Measurements from ENCODE around the gene CROCC. TPM values are rescaled to one million over a fixed set of nuclear protein-coding genes. Genes with fewer than 3 reads are reported as not detected.
"Not testable (repeated sequence)": the region's sequence is repeated elsewhere in the genome, so short reads cannot be mapped to it uniquely, and the experiment has no call there.

CROCC gene
- polyA plus RNA-seq, 2 of the 4 experiments (the other 2 are of a cell fraction) = 4.4 to 10.6 TPM

DNA sequence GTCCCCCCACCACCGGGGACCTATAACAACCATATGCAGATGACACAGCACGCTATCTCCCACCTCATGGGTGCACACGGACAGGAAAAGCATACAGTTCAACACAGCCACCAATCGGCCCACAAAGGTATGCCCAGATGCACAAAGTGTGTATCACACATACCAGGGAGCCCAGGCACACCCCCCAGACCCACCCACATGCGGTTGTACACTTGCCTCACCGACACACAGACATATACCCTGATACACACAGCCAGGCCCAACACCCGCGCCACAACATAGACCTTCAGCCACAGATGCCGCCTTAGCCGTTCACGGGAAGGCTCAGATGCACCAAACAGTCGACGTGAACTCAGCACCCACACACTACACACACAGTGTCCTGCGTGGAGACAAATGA lies 5.5 kb downstream of the CROCC start:
- Histone ChIP-seq H3K4me1 (no peaks in the 10 kb centered on the region), H3K27ac (no peak overlapping the region), H3K9me3 (no peaks in the 10 kb centered on the region), H3K4me3 (no peak overlapping the region), H3K4me2 (no peak overlapping the region)
- FAIRE-seq (no peak), ATAC-seq (no peak), DNase-seq (ENCODE audit: low read depth in 1 of 2, low spot score in 1 of 2) (no peak)
- CTCF ChIA-PET = no interaction called here
- WGBS (ENCODE audit: missing lambda C conversion rate) = 88% methylated on average over 14 of the region's 14 CpGs
- POLR2A ChIA-PET = no interaction called here
- TF ChIP-seq RCOR1 (IDR thresholded peaks at IDR 0.05; ENCODE audit: low read depth, low read length) = no peak

DNA sequence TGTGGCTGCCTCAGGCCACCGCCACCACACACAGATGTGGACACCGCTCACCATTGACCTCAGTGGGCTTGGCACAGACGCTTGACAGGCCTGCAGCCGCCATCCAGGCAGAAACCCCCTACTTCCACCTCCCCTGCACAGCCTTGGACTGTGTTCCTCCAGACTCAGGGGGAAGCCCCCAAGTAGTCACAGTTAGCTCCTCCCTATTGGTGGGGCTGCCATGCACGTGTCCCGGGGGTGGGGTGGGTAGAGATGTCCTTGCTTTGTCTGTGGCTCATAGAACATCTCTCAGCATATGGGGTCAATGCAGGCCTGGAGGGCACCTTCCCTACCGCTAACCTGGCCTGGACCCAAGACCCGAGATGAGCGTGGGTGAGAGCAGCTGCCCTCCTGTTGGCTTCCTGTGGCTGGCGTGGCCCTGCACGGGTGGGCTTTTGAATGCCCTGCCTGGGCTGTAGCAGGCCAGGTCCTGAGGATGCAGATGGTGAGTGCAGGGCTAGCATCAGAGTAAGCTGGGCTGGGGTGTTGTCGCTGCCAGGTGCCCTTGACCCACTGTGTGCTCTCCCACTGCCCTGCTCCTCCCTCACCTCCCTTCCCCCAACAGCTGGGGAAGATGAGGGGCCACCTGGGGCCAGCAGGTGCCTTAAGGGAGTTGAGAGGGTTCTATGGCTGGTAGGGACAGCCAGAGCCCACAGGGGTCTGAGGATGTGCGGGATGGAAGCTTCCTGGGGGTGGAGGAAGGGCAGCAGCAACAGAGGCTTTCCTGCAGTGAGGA lies 6.2 kb downstream of the CROCC start:
- FAIRE-seq = no peak
- no peak for ATAC-seq

GRCh38 chr1:16929146-16930041 lies 7.7 kb downstream of the CROCC start:
- H3K4me3 ChIP-seq; H3K27ac ChIP-seq; DNase-seq (ENCODE audit: low read depth in 1 of 2, low spot score in 1 of 2); H3K9me3 ChIP-seq; H3K4me1 ChIP-seq; FAIRE-seq; H3K4me2 ChIP-seq: not testable (repeated sequence)
- ATAC-seq = peak; percentile 46 to 55; a peak in 3 of 6 replicates
- ChIA-PET CTCF (interaction anchor here (1.2 kb wide), 1 partner anchor 23 kb away, joined by 3 read pairs; no protein-coding TSS in a partner anchor), POLR2A (interaction anchor here (0.5 kb wide), 1 partner anchor 201 kb away, joined by 3 read pairs; no protein-coding TSS in a partner anchor)
- 89% methylated on average over 13 of the region's 24 CpGs for WGBS (ENCODE audit: missing lambda C conversion rate)

More for the DNA sequence above, 6.2 kb downstream of the CROCC start:
- DNase-seq (ENCODE audit: low read depth in 1 of 2, low spot score in 1 of 2) = no peak
- ChIA-PET CTCF (no interaction called here), POLR2A (no interaction called here)
- no peak for TF ChIP-seq EP300 (IDR thresholded peaks at IDR 0.05)
- TF ChIP-seq CBX2 (IDR thresholded peaks at IDR 0.05; ENCODE audit: borderline replicate concordance, low read depth) = no peak
- no peak for TF ChIP-seq EHMT2 (IDR thresholded peaks at IDR 0.05; ENCODE audit: low read depth)
- no peak for TF ChIP-seq SMC3 (IDR thresholded peaks at IDR 0.05)
- TF ChIP-seq, protein P1, sequence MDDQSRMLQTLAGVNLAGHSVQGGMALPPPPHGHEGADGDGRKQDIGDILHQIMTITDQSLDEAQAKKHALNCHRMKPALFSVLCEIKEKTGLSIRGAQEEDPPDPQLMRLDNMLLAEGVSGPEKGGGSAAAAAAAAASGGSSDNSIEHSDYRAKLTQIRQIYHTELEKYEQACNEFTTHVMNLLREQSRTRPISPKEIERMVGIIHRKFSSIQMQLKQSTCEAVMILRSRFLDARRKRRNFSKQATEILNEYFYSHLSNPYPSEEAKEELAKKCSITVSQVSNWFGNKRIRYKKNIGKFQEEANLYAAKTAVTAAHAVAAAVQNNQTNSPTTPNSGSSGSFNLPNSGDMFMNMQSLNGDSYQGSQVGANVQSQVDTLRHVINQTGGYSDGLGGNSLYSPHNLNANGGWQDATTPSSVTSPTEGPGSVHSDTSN (IDR thresholded peaks at IDR 0.05) = no peak
- no peak for TF ChIP-seq FOSL2 (IDR thresholded peaks at IDR 0.05)
- TF ChIP-seq FOSL2 (CRISPR knock-in tag; IDR thresholded peaks at IDR 0.05) = no peak
- no peak for TF ChIP-seq BHLHE40 (IDR thresholded peaks at IDR 0.05; ENCODE audit: low read depth, low read length)
- TF ChIP-seq FOSB (CRISPR knock-in tag; IDR thresholded peaks at IDR 0.05) = no peak
- TF ChIP-seq CTCF (IDR thresholded peaks at IDR 0.05) = no peak
- TF ChIP-seq TFCP2L1 (CRISPR knock-in tag; IDR thresholded peaks at IDR 0.05) = no peak
- TF ChIP-seq ZSCAN20 (CRISPR knock-in tag; IDR thresholded peaks at IDR 0.05) = no peak
- TF ChIP-seq EHF (CRISPR knock-in tag; IDR thresholded peaks at IDR 0.05) = no peak
- TF ChIP-seq JUN (IDR thresholded peaks at IDR 0.05) = no peak
- TF ChIP-seq MAFK (IDR thresholded peaks at IDR 0.05; ENCODE audit: partially characterized antibody) = no peak
- 86% methylated on average over 9 of the region's 13 CpGs for WGBS (ENCODE audit: missing lambda C conversion rate)
- no peak overlapping the region for H3K4me3 ChIP-seq
- no peak overlapping the region for H3K27ac ChIP-seq
- no peaks in the 10 kb centered on the region for H3K9me3 ChIP-seq
- H3K4me2 ChIP-seq = no peak overlapping the region
- no peaks in the 10 kb centered on the region for H3K4me1 ChIP-seq
